Measurements from ENCODE around the gene LYPD1. TPM values are rescaled to one million over a fixed set of nuclear protein-coding genes. Genes with fewer than 3 reads are reported as not detected.

LYPD1 gene
- polyA plus RNA-seq, 2 of the 4 experiments (the other 2 are of a cell fraction): 3.6 to 12.0 TPM

- no peak for FAIRE-seq
- WGBS (ENCODE audit: missing lambda C conversion rate): 80% methylated on average over 8 of the region's 8 CpGs
- ATAC-seq: no peak
Measured at GRCh38 chr2:132646540-132647108, 23.4 kb downstream of the LYPD1 start.

GRCh38 chr2:132645722-132646539 is 24.1 kb downstream of the LYPD1 start:
- Histone ChIP-seq H3K9me3 (no peaks in the 10 kb centered on the region), H3K4me1 (no peaks in the 10 kb centered on the region), H3K4me3 (no peak overlapping the region), H3K4me2 (no peak overlapping the region), H3K27ac (no peak overlapping the region)
- DNase-seq (ENCODE audit: low read depth in 1 of 2, low spot score in 1 of 2) (no peak), ATAC-seq (no peak), FAIRE-seq (no peak)
- CTCF ChIA-PET: interaction anchor here (1.0 to 1.3 kb wide), 5 partner anchors 10 to 22 kb away, joined by 3 to 4 read pairs (median 3); no protein-coding TSS in a partner anchor
- WGBS (ENCODE audit: missing lambda C conversion rate): 94% methylated on average over 18 of the region's 18 CpGs
- POLR2A ChIA-PET: no interaction called here
- TF ChIP-seq CBX8 (IDR thresholded peaks at IDR 0.05): no peak
- TF ChIP-seq HES2 (IDR thresholded peaks at IDR 0.05): no peak
- TF ChIP-seq HEYL (CRISPR knock-in tag; IDR thresholded peaks at IDR 0.05): no peak
- TF ChIP-seq E2F6 (IDR thresholded peaks at IDR 0.05; ENCODE audit: borderline replicate concordance, low read depth): no peak
- no peak for TF ChIP-seq MYC (IDR thresholded peaks at IDR 0.05; ENCODE audit: borderline replicate concordance, low read length)
- no peak for TF ChIP-seq SMC3 (IDR thresholded peaks at IDR 0.05)
- TF ChIP-seq ESRRA (IDR thresholded peaks at IDR 0.05; ENCODE audit: borderline replicate concordance, low read length): no peak
- TF ChIP-seq MAFK (IDR thresholded peaks at IDR 0.05; ENCODE audit: partially characterized antibody): no peak
- no peak for TF ChIP-seq RNF2 (IDR thresholded peaks at IDR 0.05; ENCODE audit: borderline replicate concordance, low read depth)
- TF ChIP-seq ATOH8 (CRISPR knock-in tag; IDR thresholded peaks at IDR 0.05; ENCODE audit: low read depth): no peak
- TF ChIP-seq RARB (CRISPR knock-in tag; IDR thresholded peaks at IDR 0.05): no peak
- TF ChIP-seq HDAC2 (IDR thresholded peaks at IDR 0.05): no peak
- TF ChIP-seq PHF8 (IDR thresholded peaks at IDR 0.05; ENCODE audit: borderline replicate concordance, low read depth): no peak
- TF ChIP-seq ZC3H11A (IDR thresholded peaks at IDR 0.05): no peak
- TF ChIP-seq CHD4 (IDR thresholded peaks at IDR 0.05; ENCODE audit: borderline replicate concordance): no peak
- no peak for TF ChIP-seq ELK1 (IDR thresholded peaks at IDR 0.05; ENCODE audit: low read depth, low read length)
- no peak for TF ChIP-seq MAX (IDR thresholded peaks at IDR 0.05)
- no peak for TF ChIP-seq NR3C1 (IDR thresholded peaks at IDR 0.05)
- TF ChIP-seq KDM5A (IDR thresholded peaks at IDR 0.05): no peak
- no peak for TF ChIP-seq BHLHE40 (IDR thresholded peaks at IDR 0.05; ENCODE audit: low read depth, low read length)

More at GRCh38 chr2:132646540-132647108, 23.4 kb downstream of the LYPD1 start:
- Histone ChIP-seq H3K4me3 (no peak overlapping the region), H3K27ac (no peak overlapping the region), H3K4me2 (no peak overlapping the region), H3K9me3 (no peaks in the 10 kb centered on the region), H3K4me1 (no peaks in the 10 kb centered on the region)
- TF ChIP-seq ESRRA (IDR thresholded peaks at IDR 0.05; ENCODE audit: borderline replicate concordance, low read length) (no peak), POLR2A (IDR thresholded peaks at IDR 0.05; ENCODE audit: low read length) (no peak), ZNF302 (CRISPR knock-in tag; IDR thresholded peaks at IDR 0.05) (no peak), FOXS1 (CRISPR knock-in tag; IDR thresholded peaks at IDR 0.05) (no peak), MAZ (IDR thresholded peaks at IDR 0.05; ENCODE audit: borderline replicate concordance, low read depth, low read length) (no peak), EP300 (IDR thresholded peaks at IDR 0.05) (no peak), PHF8 (IDR thresholded peaks at IDR 0.05; ENCODE audit: borderline replicate concordance, low read depth) (no peak), RARB (CRISPR knock-in tag; IDR thresholded peaks at IDR 0.05) (no peak), HES2 (IDR thresholded peaks at IDR 0.05) (no peak)
- POLR2A ChIA-PET: no interaction called here
- DNase-seq (ENCODE audit: low read depth in 1 of 2, low spot score in 1 of 2): no peak
- CTCF ChIA-PET: interaction anchor here (1.0 to 1.3 kb wide), 6 partner anchors 9 to 21 kb away, joined by 3 to 4 read pairs (median 3); no protein-coding TSS in a partner anchor

Measured in A549 (cell line).